Esophagus muscularis mucosa (tissue), 4 donors: ENCODE results near the gene ASAP2.

ENCODE experiments used
- EP300 ChIP-seq: sonication (generic); formaldehyde crosslinking; IDR thresholded peaks from one replicate; pipeline ENCODE4 v1.6.1; 2017; ENCODE audit warnings: antibody characterized with exemption
- POLR2A ChIP-seq: fragments of 450-650 bp; IDR thresholded peaks from one replicate; pipeline ENCODE4 v1.6.1; 2017; ENCODE audit warnings: antibody characterized with exemption, moderate library complexity, mild to moderate bottlenecking, low read depth
- POLR2AphosphoS5 ChIP-seq, 2 donors: sonication (generic); formaldehyde crosslinking; IDR thresholded peaks; one replicate each; pipeline ENCODE4 v1.6.1; 2017; ENCODE audit warnings: antibody characterized with exemption in 2 of 2
- TF ChIP-seq, protein P1 (sequence below), 3 experiments: fragments of 200-600 bp in 2 of 3; fragments of 450-650 bp in 1 of 3; sonication (generic) in 2 of 3; IDR thresholded peaks; one replicate each; pipeline ENCODE4 v1.5.1; 2017 to 2019; ENCODE audit warnings: antibody characterized with exemption in 3 of 3, mild to moderate bottlenecking in 2 of 3, moderate library complexity in 1 of 3

DNA sequence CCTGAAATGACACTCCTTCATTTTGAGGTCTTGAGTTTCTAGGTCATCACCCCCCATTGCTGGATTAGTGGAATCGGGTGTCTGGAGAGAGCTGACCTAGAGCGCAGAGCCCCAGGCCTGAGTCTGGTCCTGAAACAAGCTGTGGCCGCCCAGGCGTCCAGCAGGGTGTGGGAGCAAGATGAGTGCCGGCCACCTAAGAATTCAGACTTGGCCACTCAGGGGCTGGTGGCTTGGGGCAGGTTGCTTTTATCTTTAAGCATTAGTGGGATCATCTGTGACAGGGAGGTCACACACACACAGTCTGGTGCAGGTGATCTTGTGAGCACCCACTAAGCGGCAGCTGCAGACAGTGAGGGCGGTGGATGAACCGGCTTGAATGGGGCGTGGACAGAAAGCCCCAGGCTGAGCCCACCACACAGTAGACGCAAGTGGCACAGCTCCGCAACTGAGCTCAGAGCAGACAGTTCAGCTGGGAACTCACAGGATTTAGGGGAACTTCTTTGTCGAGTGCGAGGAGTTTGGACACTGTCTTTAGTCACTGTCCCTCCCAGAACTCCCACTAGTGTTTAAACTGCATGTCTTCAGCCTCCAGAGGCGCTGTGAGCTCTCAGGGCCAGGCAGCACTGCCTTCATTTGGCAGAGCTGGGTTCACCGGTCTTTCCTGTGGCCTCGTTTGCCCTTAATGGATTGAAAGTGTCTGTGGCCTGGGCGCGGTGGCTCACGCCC, 195.2 kb downstream of the ASAP2 start:
- TF ChIP-seq, protein P1, sequence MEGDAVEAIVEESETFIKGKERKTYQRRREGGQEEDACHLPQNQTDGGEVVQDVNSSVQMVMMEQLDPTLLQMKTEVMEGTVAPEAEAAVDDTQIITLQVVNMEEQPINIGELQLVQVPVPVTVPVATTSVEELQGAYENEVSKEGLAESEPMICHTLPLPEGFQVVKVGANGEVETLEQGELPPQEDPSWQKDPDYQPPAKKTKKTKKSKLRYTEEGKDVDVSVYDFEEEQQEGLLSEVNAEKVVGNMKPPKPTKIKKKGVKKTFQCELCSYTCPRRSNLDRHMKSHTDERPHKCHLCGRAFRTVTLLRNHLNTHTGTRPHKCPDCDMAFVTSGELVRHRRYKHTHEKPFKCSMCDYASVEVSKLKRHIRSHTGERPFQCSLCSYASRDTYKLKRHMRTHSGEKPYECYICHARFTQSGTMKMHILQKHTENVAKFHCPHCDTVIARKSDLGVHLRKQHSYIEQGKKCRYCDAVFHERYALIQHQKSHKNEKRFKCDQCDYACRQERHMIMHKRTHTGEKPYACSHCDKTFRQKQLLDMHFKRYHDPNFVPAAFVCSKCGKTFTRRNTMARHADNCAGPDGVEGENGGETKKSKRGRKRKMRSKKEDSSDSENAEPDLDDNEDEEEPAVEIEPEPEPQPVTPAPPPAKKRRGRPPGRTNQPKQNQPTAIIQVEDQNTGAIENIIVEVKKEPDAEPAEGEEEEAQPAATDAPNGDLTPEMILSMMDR (IDR thresholded peaks at IDR 0.05): no peak
- TF ChIP-seq POLR2AphosphoS5 (IDR thresholded peaks at IDR 0.05) (no peak), POLR2A (no peak), EP300 (no peak)
